22Rv1 (cell line): ENCODE results near the gene TRAPPC10.

Experiments used
- CTCF ChIP-seq: fragments of 450-650 bp; IDR thresholded peaks from 2 replicates; pipeline ENCODE4 v1.5.1; 2017; ENCODE audit warnings: mild to moderate bottlenecking
- ZFX ChIP-seq: fragments of 450-650 bp; IDR thresholded peaks from 2 replicates; pipeline ENCODE4 v1.6.1; 2017; ENCODE audit warnings: antibody characterized with exemption, borderline replicate concordance

GRCh38 chr21:44079846-44080245, 67.7 kb downstream of the TRAPPC10 start:
- TF ChIP-seq CTCF (no peak), ZFX (no peak)
